Measurements from ENCODE around the gene SYVN1.

SYVN1 gene

DNA sequence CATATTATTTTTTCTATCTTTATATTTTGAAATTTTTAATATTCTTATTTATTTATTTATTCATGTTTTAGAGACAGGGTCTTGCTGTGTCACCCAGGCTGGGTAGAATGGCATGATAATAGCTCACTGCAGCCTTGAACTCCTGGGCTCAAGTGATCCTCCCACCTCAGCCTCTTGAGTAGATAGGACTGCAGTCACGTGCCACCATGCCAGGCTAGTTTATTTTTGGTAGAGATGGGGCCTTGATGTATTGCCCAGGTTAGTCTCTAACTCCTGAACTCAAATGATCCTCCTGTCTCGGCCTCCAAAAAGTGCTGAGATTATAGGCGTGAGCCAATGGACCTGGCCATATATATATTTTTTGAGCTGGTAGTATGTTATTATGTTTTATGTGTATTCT lies 33.3 kb upstream of the SYVN1 start:
- no peak overlapping the region for H3K27ac ChIP-seq (ENCODE audit: low read depth, low read length)
- no peaks in the 10 kb centered on the region for H3K27me3 ChIP-seq (ENCODE audit: control insufficient read depth, insufficient read depth, low read length)
- no peak overlapping the region for H3K9ac ChIP-seq (ENCODE audit: low read length)
- H3K4me3 ChIP-seq (ENCODE audit: low read depth, low read length), result no peak overlapping the region
- H3K36me3 ChIP-seq (ENCODE audit: control insufficient read depth, insufficient read depth, low read length), result no peaks in the 10 kb centered on the region
- H3K9me3 ChIP-seq (ENCODE audit: control insufficient read depth, insufficient read depth, low read depth, low read length), result no peaks in the 10 kb centered on the region
- peaks cover 23% of the 10 kb centered on the region for H3K4me1 ChIP-seq (ENCODE audit: control insufficient read depth, insufficient read depth, low read length)

DNA sequence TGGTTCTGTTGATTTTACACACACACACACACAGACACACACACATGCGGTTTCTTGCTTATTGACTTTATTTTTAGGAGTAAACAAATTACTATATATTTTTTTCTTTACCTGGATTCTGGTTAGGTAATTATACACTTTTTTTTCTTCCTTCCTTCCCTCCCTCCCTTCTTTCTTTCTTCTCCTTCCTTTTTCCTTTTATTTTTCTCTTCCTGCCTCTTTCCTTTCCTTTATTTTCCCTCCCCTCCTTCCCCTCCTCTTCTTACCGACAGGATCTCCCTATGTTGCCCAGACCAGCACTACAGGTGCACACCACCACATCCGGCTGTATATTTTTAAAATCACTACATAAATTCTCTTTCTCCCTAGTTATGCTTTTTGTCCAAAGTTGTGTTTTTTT lies 32.6 kb upstream of the SYVN1 start:
- Histone ChIP-seq H3K27me3 (ENCODE audit: control insufficient read depth, insufficient read depth, low read length) (no peaks in the 10 kb centered on the region), H3K4me3 (ENCODE audit: low read depth, low read length) (no peak overlapping the region), H3K36me3 (ENCODE audit: control insufficient read depth, insufficient read depth, low read length) (no peaks in the 10 kb centered on the region), H3K27ac (ENCODE audit: low read depth, low read length) (no peak overlapping the region), H3K4me1 (ENCODE audit: control insufficient read depth, insufficient read depth, low read length) (peaks cover 23% of the 10 kb centered on the region), H3K9me3 (ENCODE audit: control insufficient read depth, insufficient read depth, low read depth, low read length) (no peaks in the 10 kb centered on the region), H3K9ac (ENCODE audit: low read length) (no peak overlapping the region)

DNA sequence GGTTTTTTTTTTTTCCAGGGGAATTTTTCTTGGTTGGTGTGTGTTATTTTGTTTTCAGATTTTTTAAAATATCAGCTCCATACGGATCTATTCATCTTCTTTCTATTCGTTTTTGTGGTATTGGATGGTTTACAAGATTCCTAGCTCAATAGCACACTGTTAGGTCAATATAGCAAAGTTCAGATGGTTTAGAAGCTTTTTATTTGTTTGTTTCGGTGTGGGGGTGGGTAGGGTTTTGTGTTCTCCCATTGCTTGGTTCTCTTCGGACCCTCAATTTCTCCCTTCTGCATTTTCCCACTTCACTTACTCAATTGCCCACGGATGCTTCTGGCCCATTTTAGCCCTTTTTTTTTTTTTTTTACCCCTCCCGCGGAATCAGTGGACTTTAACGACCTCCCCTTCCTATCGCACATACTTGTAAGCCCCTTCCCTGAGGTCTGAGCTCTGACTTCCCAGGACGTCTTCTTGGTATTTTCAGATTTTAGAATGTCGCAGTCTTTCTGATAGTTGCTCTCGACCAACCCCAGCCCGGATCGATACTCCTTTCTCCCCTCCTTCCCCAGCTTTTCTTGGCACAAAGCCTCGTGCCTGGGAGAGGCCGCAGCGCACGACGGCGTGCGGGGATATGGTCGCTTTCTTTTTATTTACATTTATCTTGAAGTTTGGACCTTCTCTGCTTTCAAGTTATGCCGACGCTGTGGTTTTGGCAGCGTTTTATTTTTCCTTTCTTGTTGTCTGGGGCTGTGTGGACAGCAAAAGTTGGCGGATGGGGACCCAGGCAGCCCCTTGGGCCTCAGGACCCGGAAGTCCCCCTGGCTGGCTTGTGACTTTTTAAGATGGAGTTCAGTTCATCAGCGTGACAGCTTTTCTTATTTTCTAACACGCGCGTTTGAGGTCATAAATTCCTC lies 31.3 kb upstream of the SYVN1 start:
- no peaks in the 10 kb centered on the region for H3K27me3 ChIP-seq (ENCODE audit: control insufficient read depth, insufficient read depth, low read length)
- no peaks in the 10 kb centered on the region for H3K9me3 ChIP-seq (ENCODE audit: control insufficient read depth, insufficient read depth, low read depth, low read length)
- H3K4me3 ChIP-seq (ENCODE audit: low read depth, low read length), result no peak overlapping the region
- H3K36me3 ChIP-seq (ENCODE audit: control insufficient read depth, insufficient read depth, low read length), result no peaks in the 10 kb centered on the region
- H3K27ac ChIP-seq (ENCODE audit: low read depth, low read length), result no peak overlapping the region
- peaks cover 23% of the 10 kb centered on the region for H3K4me1 ChIP-seq (ENCODE audit: control insufficient read depth, insufficient read depth, low read length)
- no peak overlapping the region for H3K9ac ChIP-seq (ENCODE audit: low read length)

DNA sequence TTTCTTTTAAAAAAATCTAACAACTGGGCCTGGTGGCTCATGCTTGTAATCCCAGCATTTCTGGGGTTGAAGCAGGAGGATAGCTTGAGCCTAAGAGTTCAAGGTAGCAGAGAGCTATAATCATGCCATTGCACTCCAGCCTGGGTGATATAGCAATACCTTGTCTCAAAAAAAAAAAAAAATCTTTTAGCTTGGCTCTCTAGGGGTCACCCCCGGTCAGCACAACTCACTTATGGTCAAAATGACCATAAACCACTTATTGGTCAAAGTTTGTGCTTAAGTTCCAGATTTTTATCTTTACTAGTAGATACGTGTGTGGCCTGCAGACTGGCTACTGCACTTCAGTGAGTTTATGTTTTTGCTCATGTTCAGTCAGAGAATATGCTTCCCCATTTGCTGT lies 29.4 kb upstream of the SYVN1 start:
- no peak overlapping the region for H3K9ac ChIP-seq (ENCODE audit: low read length)
- peaks cover 7% of the 10 kb centered on the region for H3K4me1 ChIP-seq (ENCODE audit: control insufficient read depth, insufficient read depth, low read length)
- H3K9me3 ChIP-seq (ENCODE audit: control insufficient read depth, insufficient read depth, low read depth, low read length), result no peaks in the 10 kb centered on the region
- no peaks in the 10 kb centered on the region for H3K27me3 ChIP-seq (ENCODE audit: control insufficient read depth, insufficient read depth, low read length)
- no peak overlapping the region for H3K27ac ChIP-seq (ENCODE audit: low read depth, low read length)
- H3K36me3 ChIP-seq (ENCODE audit: control insufficient read depth, insufficient read depth, low read length), result no peaks in the 10 kb centered on the region
- no peak overlapping the region for H3K4me3 ChIP-seq (ENCODE audit: low read depth, low read length)

DNA sequence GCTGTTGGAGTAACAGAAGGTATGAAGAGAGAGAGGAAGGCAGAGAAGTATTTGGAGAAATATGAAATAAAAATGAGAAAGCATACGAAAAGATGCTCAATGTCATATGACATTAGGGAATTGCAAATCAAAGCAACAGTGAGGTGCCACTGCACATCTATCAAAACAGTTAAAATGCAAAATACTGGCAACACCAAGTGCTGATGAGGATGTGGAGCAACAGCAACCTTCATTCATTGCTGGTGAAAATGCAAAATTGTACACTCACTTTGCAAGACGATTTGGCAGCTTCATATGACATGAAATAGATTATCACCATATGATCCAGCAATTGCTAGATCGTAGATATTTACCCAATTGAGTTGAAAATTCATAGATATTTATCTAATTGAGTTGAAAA lies 26.3 kb upstream of the SYVN1 start:
- Histone ChIP-seq H3K27me3 (ENCODE audit: control insufficient read depth, insufficient read depth, low read length) (no peaks in the 10 kb centered on the region), H3K4me3 (ENCODE audit: low read depth, low read length) (no peak overlapping the region), H3K27ac (ENCODE audit: low read depth, low read length) (no peak overlapping the region), H3K9ac (ENCODE audit: low read length) (no peak overlapping the region), H3K4me1 (ENCODE audit: control insufficient read depth, insufficient read depth, low read length) (peaks cover 3% of the 10 kb centered on the region), H3K36me3 (ENCODE audit: control insufficient read depth, insufficient read depth, low read length) (no peaks in the 10 kb centered on the region), H3K9me3 (ENCODE audit: control insufficient read depth, insufficient read depth, low read depth, low read length) (no peaks in the 10 kb centered on the region)

DNA sequence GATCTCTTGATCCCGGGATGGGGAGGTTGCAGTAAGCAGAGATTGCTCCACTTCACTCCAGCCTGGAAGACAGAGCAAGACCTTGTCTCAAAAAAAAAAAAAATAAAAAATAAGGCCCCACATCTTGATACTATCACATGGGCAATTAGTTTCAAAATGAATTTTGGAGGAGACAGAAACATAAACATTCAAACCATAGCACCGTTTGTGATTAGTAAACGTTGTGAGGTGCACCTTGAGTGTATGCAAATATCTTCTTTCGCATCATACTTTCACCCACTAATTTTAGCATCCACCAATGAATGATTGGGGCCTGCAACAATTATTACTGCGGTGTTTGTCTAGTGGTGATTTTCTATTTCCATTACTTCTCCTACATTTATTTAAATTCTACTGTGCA lies 24.7 kb upstream of the SYVN1 start:
- Histone ChIP-seq H3K4me1 (ENCODE audit: control insufficient read depth, insufficient read depth, low read length) (no peaks in the 10 kb centered on the region), H3K4me3 (ENCODE audit: low read depth, low read length) (no peak overlapping the region), H3K27me3 (ENCODE audit: control insufficient read depth, insufficient read depth, low read length) (no peaks in the 10 kb centered on the region), H3K9me3 (ENCODE audit: control insufficient read depth, insufficient read depth, low read depth, low read length) (no peaks in the 10 kb centered on the region), H3K9ac (ENCODE audit: low read length) (no peak overlapping the region), H3K27ac (ENCODE audit: low read depth, low read length) (no peak overlapping the region), H3K36me3 (ENCODE audit: control insufficient read depth, insufficient read depth, low read length) (no peaks in the 10 kb centered on the region)

DNA sequence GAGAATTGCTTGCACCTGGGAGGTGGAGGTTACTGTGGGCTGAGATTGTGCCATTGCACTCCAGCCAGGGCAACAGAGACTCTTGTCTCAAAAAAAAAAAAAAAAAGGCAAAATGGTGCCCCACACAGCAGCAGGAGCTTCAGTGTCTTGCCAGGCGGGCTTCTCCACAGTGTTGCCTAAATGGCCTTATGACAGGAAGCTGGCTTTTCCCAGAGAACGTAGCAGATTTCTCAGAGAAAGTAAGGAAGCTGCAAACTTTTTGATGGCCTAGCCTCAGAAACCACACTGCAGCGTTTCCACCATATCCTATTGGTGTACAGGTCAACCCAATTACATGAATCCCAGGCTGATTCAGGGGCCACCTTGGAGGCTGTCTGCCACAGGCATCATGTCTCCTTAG lies 23.0 kb upstream of the SYVN1 start:
- Histone ChIP-seq H3K4me1 (ENCODE audit: control insufficient read depth, insufficient read depth, low read length) (no peaks in the 10 kb centered on the region), H3K27ac (ENCODE audit: low read depth, low read length) (no peak overlapping the region), H3K36me3 (ENCODE audit: control insufficient read depth, insufficient read depth, low read length) (no peaks in the 10 kb centered on the region), H3K9ac (ENCODE audit: low read length) (no peak overlapping the region), H3K9me3 (ENCODE audit: control insufficient read depth, insufficient read depth, low read depth, low read length) (no peaks in the 10 kb centered on the region), H3K27me3 (ENCODE audit: control insufficient read depth, insufficient read depth, low read length) (no peaks in the 10 kb centered on the region), H3K4me3 (ENCODE audit: low read depth, low read length) (no peak overlapping the region)

DNA sequence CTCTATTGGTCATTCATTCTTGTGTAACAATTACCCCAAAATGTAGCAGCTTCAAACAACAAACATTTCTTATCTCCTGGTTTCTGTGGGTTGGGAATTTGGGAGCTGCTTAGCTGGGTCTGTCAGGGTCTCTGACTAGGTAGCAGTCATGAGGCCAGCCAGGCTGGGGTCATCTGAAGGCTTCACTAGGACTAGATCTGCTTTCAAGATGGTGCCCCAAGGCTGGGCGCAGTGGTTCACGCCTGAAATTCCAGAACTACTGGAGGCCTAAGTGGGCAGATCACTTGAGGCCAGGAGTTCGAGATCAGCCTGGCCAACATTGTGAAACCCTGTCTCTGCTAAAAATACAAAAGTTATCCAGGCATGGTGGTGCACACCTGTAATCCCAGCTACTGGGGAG lies 22.6 kb upstream of the SYVN1 start:
- Histone ChIP-seq H3K9ac (ENCODE audit: low read length) (no peak overlapping the region), H3K4me3 (ENCODE audit: low read depth, low read length) (no peak overlapping the region), H3K27ac (ENCODE audit: low read depth, low read length) (no peak overlapping the region), H3K9me3 (ENCODE audit: control insufficient read depth, insufficient read depth, low read depth, low read length) (no peaks in the 10 kb centered on the region), H3K4me1 (ENCODE audit: control insufficient read depth, insufficient read depth, low read length) (no peaks in the 10 kb centered on the region), H3K27me3 (ENCODE audit: control insufficient read depth, insufficient read depth, low read length) (no peaks in the 10 kb centered on the region), H3K36me3 (ENCODE audit: control insufficient read depth, insufficient read depth, low read length) (no peaks in the 10 kb centered on the region)

DNA sequence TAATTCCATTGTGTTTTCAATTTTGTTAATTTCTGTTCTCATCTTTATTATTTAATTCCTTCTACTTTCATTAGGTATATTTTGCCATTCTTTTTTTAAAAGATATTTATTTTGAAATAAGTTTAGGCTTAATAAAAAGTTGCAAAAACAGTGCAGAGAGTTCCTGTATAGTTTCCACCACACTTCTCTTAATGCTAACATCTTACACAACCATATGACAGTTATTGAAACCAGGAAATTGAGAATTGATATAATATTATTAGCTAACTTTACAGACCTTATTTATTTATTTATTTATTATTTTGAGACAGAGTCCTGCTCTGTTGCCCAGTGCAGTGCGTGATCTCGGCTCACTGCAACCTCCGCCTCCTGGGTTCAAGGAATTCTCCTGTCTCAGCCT lies 21.9 kb upstream of the SYVN1 start:
- Histone ChIP-seq H3K36me3 (ENCODE audit: control insufficient read depth, insufficient read depth, low read length) (no peaks in the 10 kb centered on the region), H3K9ac (ENCODE audit: low read length) (no peak overlapping the region), H3K27ac (ENCODE audit: low read depth, low read length) (no peak overlapping the region), H3K27me3 (ENCODE audit: control insufficient read depth, insufficient read depth, low read length) (no peaks in the 10 kb centered on the region), H3K4me1 (ENCODE audit: control insufficient read depth, insufficient read depth, low read length) (no peaks in the 10 kb centered on the region), H3K4me3 (ENCODE audit: low read depth, low read length) (no peak overlapping the region), H3K9me3 (ENCODE audit: control insufficient read depth, insufficient read depth, low read depth, low read length) (no peaks in the 10 kb centered on the region)

DNA sequence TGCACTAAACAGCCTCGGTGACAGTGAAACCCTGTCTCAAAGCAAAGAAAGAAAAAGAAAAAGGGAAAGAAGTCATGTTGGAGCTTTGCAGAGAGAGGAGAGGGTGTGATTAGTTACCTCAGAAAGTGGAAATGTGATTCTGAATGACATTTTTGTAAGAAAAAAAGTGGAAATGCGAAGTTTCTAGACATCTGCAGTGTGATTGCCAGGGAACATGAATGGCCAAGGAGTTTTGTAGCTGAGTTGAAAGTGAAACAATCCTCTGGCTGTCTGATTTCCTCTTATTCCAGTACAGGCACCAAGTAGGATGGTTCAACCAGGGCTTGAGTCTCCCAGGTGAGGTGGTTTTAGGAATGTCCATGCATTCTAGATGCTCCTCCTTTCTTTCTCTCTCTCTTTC lies 17.8 kb upstream of the SYVN1 start:
- H3K27me3 ChIP-seq (ENCODE audit: control insufficient read depth, insufficient read depth, low read length), result no peaks in the 10 kb centered on the region
- 0 out of 2 replicates have a peak, but pooled peaks cover 2% of the 10 kb centered on the region for H3K9me3 ChIP-seq (ENCODE audit: control insufficient read depth, insufficient read depth, low read depth, low read length)
- no peaks in the 10 kb centered on the region for H3K36me3 ChIP-seq (ENCODE audit: control insufficient read depth, insufficient read depth, low read length)
- no peak overlapping the region for H3K27ac ChIP-seq (ENCODE audit: low read depth, low read length)
- H3K4me3 ChIP-seq (ENCODE audit: low read depth, low read length), result no peak overlapping the region
- peaks cover 8% of the 10 kb centered on the region; the same call in 1 of the 2 replicates for H3K4me1 ChIP-seq (ENCODE audit: control insufficient read depth, insufficient read depth, low read length)
- no peak overlapping the region for H3K9ac ChIP-seq (ENCODE audit: low read length)

DNA sequence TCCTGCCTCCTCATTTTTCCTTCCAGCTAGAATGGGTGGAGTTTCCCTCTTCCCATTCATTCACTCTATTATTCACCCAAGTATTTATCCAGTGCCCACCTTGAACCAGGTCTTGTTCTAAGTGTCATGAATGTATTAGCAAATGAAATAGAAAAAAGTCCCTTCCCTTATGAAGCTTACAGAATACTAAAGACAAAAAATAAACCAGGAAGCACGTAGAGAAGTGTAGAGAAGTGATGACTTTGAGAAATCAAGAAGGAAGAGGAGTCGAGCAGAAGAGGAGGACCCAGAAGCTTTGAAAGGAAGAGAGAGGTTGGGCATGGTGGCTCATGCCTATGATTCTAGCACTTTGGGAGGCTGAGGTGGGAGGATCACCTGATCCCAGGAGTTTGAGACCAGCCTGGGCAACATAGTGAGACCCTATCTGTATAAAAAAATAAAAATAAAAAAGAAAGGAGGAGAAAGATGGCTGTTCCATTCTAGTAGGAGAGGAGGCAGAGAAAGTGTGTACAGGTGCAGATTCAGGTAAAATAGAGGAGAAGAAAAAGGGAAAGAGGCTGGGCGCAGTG lies 17.1 kb upstream of the SYVN1 start:
- Histone ChIP-seq H3K27ac (ENCODE audit: low read depth, low read length) (no peak overlapping the region), H3K9me3 (ENCODE audit: control insufficient read depth, insufficient read depth, low read depth, low read length) (peaks cover 7% of the 10 kb centered on the region; the same call in 1 of the 2 replicates), H3K4me1 (ENCODE audit: control insufficient read depth, insufficient read depth, low read length) (peaks cover 8% of the 10 kb centered on the region; the same call in 1 of the 2 replicates), H3K36me3 (ENCODE audit: control insufficient read depth, insufficient read depth, low read length) (no peaks in the 10 kb centered on the region), H3K27me3 (ENCODE audit: control insufficient read depth, insufficient read depth, low read length) (no peaks in the 10 kb centered on the region), H3K4me3 (ENCODE audit: low read depth, low read length) (no peak overlapping the region), H3K9ac (ENCODE audit: low read length) (no peak overlapping the region)
